ENCODE data around the gene BRICD5. TPM values are rescaled to one million over a fixed set of nuclear protein-coding genes. Genes with fewer than 3 reads are reported as not detected.
A peak's percentile ranks its signal among the peaks of the same experiment; 100 is the strongest.

The BRICD5 gene
- total and polyA plus RNA-seq, 2 donors from 2014 or later = 7.2 to 8.2 TPM

DNA sequence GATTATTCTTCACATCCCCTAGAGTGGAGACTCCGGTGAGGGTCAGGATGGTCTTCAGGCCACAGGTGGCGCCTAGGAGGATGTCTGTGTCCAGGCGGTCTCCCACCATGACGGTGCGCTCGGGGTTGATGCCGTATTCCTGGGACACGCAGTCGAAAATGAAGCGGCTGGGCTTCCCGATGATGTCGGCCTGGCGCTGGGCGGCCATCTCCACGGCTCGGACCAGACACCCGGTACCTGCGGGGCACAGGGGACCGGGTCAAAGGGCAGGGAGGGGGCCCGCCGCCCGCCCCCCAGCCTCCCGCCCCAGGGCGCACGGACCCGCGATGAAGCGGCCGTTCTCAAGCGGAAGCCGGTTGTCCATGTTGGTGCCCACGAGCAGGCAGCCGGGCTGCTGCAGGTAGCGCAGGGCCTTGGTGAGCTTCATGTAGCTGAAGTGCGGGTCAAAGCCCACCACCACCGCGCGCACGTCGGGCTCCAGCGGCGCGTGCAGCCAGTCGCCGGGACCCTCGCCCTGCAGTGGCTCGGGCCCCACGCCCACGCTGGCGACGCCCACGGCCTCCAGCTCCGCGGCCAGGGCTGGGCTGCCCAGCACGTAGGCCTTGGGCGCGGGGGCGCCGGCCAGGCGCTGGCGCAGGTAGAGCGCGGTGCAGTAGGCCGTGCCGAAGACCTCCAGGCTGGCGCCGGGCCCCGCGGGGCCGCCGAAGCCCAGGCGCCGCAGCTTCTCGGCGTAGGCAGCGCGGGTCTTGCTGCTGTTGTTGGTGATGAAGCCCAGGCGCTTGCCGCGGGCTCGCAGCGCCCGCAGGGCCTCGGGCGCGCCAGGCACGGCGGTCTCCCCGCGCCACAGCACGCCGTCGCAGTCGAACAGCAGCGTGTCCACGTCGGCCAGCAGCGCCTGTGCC lies 3.4 kb upstream of the BRICD5 start:
- Histone ChIP-seq H3K9me3 (ENCODE audit: control insufficient read depth in 2 of 3, insufficient read depth in 1 of 3, low read length in 3 of 3) (no peaks in the 10 kb centered on the region), H3K27ac (ENCODE audit: low read depth in 2 of 2, low read length in 2 of 2) (peak overlapping the region in 1 of 2 donors; percentile 57), H3K36me3 (ENCODE audit: control insufficient read depth in 2 of 3, insufficient read depth in 3 of 3, low read length in 3 of 3) (peaks cover 0 to 1% (median 0%) of the 10 kb centered on the region in 3 donors), H3K9ac (ENCODE audit: low read length in 3 of 3) (peak overlapping the region in 2 of 3 donors; percentile 46 to 73), H3K27me3 (ENCODE audit: control insufficient read depth, insufficient read depth, low read length) (no peaks in the 10 kb centered on the region), H3K4me3 (ENCODE audit: low read length in 3 of 3) (peak overlapping the region; percentile 38 to 73 (median 65)), H3K4me1 (ENCODE audit: control insufficient read depth in 2 of 3, insufficient read depth in 2 of 3, low read depth in 1 of 3, low read length in 3 of 3) (peaks cover 0 to 25% (median 15%) of the 10 kb centered on the region in 3 donors)
- intact Hi-C loops (cut with DNase I) = no loop called here
- no peak for FAIRE-seq
- TF ChIP-seq, protein P1, sequence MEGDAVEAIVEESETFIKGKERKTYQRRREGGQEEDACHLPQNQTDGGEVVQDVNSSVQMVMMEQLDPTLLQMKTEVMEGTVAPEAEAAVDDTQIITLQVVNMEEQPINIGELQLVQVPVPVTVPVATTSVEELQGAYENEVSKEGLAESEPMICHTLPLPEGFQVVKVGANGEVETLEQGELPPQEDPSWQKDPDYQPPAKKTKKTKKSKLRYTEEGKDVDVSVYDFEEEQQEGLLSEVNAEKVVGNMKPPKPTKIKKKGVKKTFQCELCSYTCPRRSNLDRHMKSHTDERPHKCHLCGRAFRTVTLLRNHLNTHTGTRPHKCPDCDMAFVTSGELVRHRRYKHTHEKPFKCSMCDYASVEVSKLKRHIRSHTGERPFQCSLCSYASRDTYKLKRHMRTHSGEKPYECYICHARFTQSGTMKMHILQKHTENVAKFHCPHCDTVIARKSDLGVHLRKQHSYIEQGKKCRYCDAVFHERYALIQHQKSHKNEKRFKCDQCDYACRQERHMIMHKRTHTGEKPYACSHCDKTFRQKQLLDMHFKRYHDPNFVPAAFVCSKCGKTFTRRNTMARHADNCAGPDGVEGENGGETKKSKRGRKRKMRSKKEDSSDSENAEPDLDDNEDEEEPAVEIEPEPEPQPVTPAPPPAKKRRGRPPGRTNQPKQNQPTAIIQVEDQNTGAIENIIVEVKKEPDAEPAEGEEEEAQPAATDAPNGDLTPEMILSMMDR (IDR thresholded peaks at IDR 0.05; ENCODE audit: borderline replicate concordance, extremely low read depth, insufficient read depth) = no peak
- peak in 2 of 5 donors; percentile 70 to 81 for DNase-seq

GRCh38 chr16:2212362-2213324 lies 2.0 kb upstream of the BRICD5 start:
- no peaks in the 10 kb centered on the region for H3K27me3 ChIP-seq (ENCODE audit: control insufficient read depth, insufficient read depth, low read length)
- peaks cover 0 to 4% (median 0%) of the 10 kb centered on the region in 3 donors for H3K36me3 ChIP-seq (ENCODE audit: control insufficient read depth in 2 of 3, insufficient read depth in 3 of 3, low read length in 3 of 3)
- peak overlapping the region in 1 of 3 donors; percentile 73 for H3K4me3 ChIP-seq (ENCODE audit: low read length in 3 of 3)
- peaks cover 0 to 25% (median 15%) of the 10 kb centered on the region in 3 donors for H3K4me1 ChIP-seq (ENCODE audit: control insufficient read depth in 2 of 3, insufficient read depth in 2 of 3, low read depth in 1 of 3, low read length in 3 of 3)
- H3K27ac ChIP-seq (ENCODE audit: low read depth in 2 of 2, low read length in 2 of 2) = peak overlapping the region; percentile 10 to 48
- DNase-seq = peak in 1 of 5 donors; percentile 80
- H3K9me3 ChIP-seq (ENCODE audit: control insufficient read depth in 2 of 3, insufficient read depth in 1 of 3, low read length in 3 of 3) = no peaks in the 10 kb centered on the region
- H3K9ac ChIP-seq (ENCODE audit: low read length in 3 of 3) = peak overlapping the region in 2 of 3 donors; percentile 5 to 44
- intact Hi-C loops (cut with DNase I) = no loop called here
- TF ChIP-seq, protein P1 (IDR thresholded peaks at IDR 0.05; ENCODE audit: borderline replicate concordance, extremely low read depth, insufficient read depth) = no peak
- FAIRE-seq = no peak

DNA sequence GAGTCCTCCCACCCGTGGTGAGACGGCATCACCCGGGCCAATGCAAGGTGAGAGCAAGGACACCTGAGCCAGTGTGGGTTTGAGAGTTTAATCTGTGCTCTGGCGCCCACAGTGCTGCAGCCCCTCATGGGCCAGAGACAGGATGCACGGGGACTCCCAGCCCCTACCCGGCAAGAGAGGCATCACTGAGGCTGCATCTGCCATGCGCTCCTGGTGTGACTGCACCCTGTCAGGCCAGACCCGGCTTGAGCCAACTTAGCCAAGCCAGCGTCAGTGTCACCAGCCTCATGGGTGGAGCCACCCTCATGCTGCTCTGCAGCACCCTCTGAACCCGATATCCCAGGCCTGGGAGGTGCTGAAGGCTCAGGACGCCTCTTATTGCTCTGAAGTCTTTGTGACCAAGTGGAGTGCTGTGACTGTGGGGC lies 1.3 kb upstream of the BRICD5 start:
- FAIRE-seq = no peak
- peaks cover 0 to 4% (median 0%) of the 10 kb centered on the region in 3 donors for H3K36me3 ChIP-seq (ENCODE audit: control insufficient read depth in 2 of 3, insufficient read depth in 3 of 3, low read length in 3 of 3)
- H3K4me3 ChIP-seq (ENCODE audit: low read length in 3 of 3) = no peak overlapping the region
- peaks cover 0 to 27% (median 15%) of the 10 kb centered on the region in 3 donors for H3K4me1 ChIP-seq (ENCODE audit: control insufficient read depth in 2 of 3, insufficient read depth in 2 of 3, low read depth in 1 of 3, low read length in 3 of 3)
- TF ChIP-seq, protein P1 (IDR thresholded peaks at IDR 0.05; ENCODE audit: borderline replicate concordance, extremely low read depth, insufficient read depth) = no peak
- H3K27ac ChIP-seq (ENCODE audit: low read depth in 2 of 2, low read length in 2 of 2) = peak overlapping the region in 1 of 2 donors; percentile 48
- H3K9ac ChIP-seq (ENCODE audit: low read length in 3 of 3) = no peak overlapping the region
- intact Hi-C loops (cut with DNase I) = no loop called here
- H3K9me3 ChIP-seq (ENCODE audit: control insufficient read depth in 2 of 3, insufficient read depth in 1 of 3, low read length in 3 of 3) = no peaks in the 10 kb centered on the region
- no peaks in the 10 kb centered on the region for H3K27me3 ChIP-seq (ENCODE audit: control insufficient read depth, insufficient read depth, low read length)
- DNase-seq = peak in 1 of 5 donors; percentile 65

All from kidney (tissue), 14 donors.